ENCODE measurements around the gene STON2.

STON2 gene

DNA sequence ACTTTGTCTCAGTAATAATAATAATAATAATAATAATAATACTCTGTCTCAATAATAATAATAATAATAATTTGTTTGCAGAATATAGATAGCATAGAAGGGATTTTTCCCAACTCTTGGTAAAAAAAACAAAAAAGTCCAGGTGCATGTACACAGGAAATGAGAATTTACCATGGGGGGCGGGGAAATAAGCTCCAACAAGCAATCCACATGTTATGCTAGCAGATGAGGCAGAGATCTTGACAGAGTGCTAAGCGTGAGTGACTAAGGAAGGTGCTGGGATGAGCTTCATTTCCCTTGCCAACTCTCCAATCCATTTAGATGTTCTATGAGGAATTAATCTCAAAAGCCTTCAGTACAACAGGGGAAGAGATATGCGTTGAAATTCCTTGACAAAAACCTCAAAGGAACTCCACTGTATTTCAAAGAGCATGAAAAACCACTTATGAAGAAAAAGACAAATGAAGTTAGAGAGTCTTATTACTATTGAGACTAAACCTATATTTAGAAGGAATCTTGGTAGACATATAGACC, 134.4 kb downstream of the STON2 start:
- no peak for DNase-seq (ENCODE audit: low read depth)
- H3K4me3 ChIP-seq (ENCODE audit: low read depth, low read length): no peak overlapping the region
- TF ChIP-seq, protein P1, sequence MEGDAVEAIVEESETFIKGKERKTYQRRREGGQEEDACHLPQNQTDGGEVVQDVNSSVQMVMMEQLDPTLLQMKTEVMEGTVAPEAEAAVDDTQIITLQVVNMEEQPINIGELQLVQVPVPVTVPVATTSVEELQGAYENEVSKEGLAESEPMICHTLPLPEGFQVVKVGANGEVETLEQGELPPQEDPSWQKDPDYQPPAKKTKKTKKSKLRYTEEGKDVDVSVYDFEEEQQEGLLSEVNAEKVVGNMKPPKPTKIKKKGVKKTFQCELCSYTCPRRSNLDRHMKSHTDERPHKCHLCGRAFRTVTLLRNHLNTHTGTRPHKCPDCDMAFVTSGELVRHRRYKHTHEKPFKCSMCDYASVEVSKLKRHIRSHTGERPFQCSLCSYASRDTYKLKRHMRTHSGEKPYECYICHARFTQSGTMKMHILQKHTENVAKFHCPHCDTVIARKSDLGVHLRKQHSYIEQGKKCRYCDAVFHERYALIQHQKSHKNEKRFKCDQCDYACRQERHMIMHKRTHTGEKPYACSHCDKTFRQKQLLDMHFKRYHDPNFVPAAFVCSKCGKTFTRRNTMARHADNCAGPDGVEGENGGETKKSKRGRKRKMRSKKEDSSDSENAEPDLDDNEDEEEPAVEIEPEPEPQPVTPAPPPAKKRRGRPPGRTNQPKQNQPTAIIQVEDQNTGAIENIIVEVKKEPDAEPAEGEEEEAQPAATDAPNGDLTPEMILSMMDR (IDR thresholded peaks at IDR 0.05; ENCODE audit: low read depth, low read length, missing control alignments): no peak

DNA sequence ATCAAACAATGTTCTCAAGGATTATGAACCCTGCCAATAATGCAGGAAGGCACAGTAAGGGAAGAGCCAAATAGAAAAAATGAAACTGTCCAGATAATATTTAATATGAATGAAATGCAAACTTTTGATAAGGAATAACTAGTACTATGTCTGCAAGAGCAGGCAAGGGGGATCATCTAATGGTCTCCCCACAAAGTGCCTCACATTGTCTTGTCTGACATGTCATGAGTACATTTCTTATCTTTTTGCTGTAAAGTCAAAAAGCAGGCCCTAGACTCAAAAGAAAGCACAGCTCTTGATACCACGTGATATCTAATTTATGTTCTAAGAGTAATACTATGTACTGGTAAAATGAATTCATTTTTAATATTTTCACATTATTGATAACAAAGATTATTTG, 135.5 kb downstream of the STON2 start:
- TF ChIP-seq, protein P1 (IDR thresholded peaks at IDR 0.05; ENCODE audit: low read depth, low read length, missing control alignments): no peak
- no peak for DNase-seq (ENCODE audit: low read depth)
- H3K4me3 ChIP-seq (ENCODE audit: low read depth, low read length): no peak overlapping the region

DNA sequence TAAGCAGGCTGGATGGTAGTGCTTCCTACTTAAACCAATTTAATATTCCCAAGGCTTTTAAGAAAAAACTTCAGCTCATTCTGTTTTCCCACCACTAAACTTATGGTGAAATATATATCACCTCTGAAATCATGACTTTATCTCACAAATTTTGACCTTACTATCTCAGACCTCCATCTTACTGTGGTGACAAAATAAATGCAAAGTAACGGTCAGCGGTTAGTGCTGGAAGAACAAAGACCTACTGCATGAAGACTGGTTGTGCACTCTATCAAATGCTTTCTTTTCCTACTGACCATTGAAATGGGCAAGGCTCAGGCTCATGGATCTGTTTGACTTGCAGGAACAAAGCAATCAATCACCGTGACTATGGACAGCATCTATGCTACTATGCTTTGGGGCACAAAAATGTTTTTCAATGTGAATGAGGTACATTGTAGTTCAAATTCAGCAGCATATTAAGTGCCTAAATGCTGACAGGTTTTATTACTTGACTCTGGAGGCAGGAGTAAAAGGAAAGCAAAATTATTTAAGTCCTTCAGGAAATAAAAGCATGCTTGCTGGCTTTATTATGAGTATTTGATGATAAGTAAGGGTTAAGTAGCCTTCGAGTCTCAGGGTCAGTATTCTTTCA, 136.2 kb downstream of the STON2 start:
- no peak overlapping the region for H3K4me3 ChIP-seq (ENCODE audit: low read depth, low read length)
- no peak for DNase-seq (ENCODE audit: low read depth)
- TF ChIP-seq, protein P1 (IDR thresholded peaks at IDR 0.05; ENCODE audit: low read depth, low read length, missing control alignments): no peak

DNA sequence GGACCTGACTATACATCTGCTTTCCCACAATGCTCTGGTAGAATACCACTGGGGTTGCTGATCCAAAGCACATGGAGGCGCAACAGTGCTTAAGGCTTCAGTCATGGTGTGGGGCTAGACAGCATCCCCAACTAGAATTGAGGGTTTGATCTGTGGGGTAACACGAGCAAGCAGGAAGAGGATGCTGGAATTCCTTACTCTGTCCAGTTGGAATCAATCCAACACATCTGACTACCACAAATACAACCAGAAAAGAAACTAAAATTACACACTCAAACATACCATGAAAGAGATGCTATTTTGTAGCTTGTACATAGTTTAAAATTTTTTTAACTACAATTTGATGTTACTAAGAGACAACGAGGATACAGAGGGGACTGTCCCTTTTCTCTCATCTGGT, 138.9 kb downstream of the STON2 start:
- TF ChIP-seq, protein P1 (IDR thresholded peaks at IDR 0.05; ENCODE audit: low read depth, low read length, missing control alignments): no peak
- DNase-seq (ENCODE audit: low read depth): no peak

DNA sequence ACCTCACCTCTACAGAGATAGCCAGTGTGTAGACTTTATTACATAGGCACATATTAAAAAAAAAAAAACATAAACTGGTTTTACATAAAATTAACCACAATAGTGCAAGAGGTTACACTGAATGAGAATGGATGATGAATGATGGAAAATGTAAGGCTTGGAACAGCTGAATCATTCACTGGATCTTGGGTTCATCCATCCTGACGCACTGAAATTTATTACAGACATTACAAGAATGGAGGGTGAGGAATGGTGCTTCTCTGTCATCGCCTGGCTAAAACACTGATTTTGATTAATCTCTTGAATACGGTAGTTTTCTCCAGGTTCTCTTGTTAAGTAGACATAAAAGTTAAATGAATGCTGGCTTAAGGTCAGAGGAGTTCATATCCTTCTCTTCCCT, 139.4 kb downstream of the STON2 start:
- no peak for DNase-seq (ENCODE audit: low read depth)
- TF ChIP-seq, protein P1 (IDR thresholded peaks at IDR 0.05; ENCODE audit: low read depth, low read length, missing control alignments): no peak

More for the DNA sequence above, 138.9 kb downstream of the STON2 start:
- no peak overlapping the region for H3K4me3 ChIP-seq (ENCODE audit: low read depth, low read length)

DNA sequence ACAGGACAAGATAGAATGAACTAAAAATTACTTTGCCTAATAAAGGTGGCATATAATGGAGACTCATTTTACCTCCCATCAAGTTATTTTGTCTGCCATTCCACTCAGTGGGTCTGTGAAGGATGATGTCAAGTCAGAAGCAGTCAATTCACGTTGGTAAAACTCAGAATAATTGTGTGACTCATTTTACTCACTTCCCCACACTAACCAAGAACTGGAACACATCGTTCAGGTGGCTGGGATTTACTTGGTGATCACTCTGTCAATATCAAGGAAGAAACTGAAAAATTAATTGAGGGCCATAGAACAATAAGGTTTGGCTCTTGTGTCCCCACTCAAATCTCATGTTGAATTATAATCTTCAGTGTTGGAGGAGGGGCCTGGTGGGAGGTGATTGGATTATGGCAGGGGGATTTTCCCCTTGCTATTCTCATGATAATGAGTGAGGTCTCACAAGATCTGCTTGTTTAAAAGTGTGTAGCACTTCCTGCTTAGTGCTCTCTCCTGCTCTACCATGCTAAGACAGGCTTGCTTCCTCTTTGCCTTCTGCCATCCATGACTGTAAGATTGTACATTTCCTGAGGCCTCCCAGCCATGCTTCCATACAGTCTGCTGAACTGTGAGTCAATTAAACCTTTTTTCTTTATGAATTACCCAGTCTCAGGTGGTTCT, 143.7 kb downstream of the STON2 start:
- no peak for DNase-seq (ENCODE audit: low read depth)
- no peak overlapping the region for H3K4me3 ChIP-seq (ENCODE audit: low read depth, low read length)
- TF ChIP-seq, protein P1 (IDR thresholded peaks at IDR 0.05; ENCODE audit: low read depth, low read length, missing control alignments): no peak

More for the DNA sequence above, 139.4 kb downstream of the STON2 start:
- H3K4me3 ChIP-seq (ENCODE audit: low read depth, low read length): no peak overlapping the region
